Measurements from ENCODE around the gene FHL1. TPM values are rescaled to one million over a fixed set of nuclear protein-coding genes. Genes with fewer than 3 reads are reported as not detected.

Gene FHL1
- total and polyA plus RNA-seq, 12 donors = 367 to 3,919 (median 2,586) TPM

- Histone ChIP-seq H3K36me3 (no peaks in the 10 kb centered on the region), H3K4me1 (peaks cover 2 to 71% (median 25%) of the 10 kb centered on the region in 9 donors), H3K9me3 (no peaks in the 10 kb centered on the region), H3K27me3 (peaks cover 0 to 28% (median 0%) of the 10 kb centered on the region in 7 donors), H3K27ac (peak overlapping the region; percentile 39 to 92 (median 79)), H3K4me3 (peak overlapping the region in 9 of 10 donors; percentile 4 to 54 (median 46))
- DNase-seq (no peak), ATAC-seq (no peak)
- intact Hi-C loops (cut with DNase I) = loop anchor here in 1 of 10 donors (1.0 kb wide), 1 partner anchor 31 kb away; no protein-coding TSS in a partner anchor
- no peak for TF ChIP-seq CTCF (IDR thresholded peaks at IDR 0.05)
- 74 to 79% methylated on average over 6 of the region's 6 CpGs for WGBS, 2 donors
These were observed 51.4 kb downstream of the FHL1 start for GRCh38 chrX:136198678-136199243.

GRCh38 chrX:136199365-136199764 lies 52.0 kb downstream of the FHL1 start:
- intact Hi-C loops (cut with DNase I) = loop anchor here in 1 of 10 donors (1.0 kb wide), 1 partner anchor 32 kb away; no protein-coding TSS in a partner anchor
- Histone ChIP-seq H3K27me3 (peaks cover 0 to 28% (median 0%) of the 10 kb centered on the region in 7 donors), H3K36me3 (no peaks in the 10 kb centered on the region), H3K4me1 (peaks cover 6 to 71% (median 31%) of the 10 kb centered on the region in 9 donors), H3K4me3 (peak overlapping the region in 9 of 10 donors; percentile 4 to 54 (median 46)), H3K9me3 (no peaks in the 10 kb centered on the region), H3K27ac (peak overlapping the region; percentile 39 to 92 (median 79))
- DNase-seq (no peak), ATAC-seq (peak in 1 of 8 donors; percentile 16)
- 49 to 69% methylated on average over 4 of the region's 4 CpGs for WGBS, 2 donors
- no peak for TF ChIP-seq CTCF (IDR thresholded peaks at IDR 0.05)

DNA sequence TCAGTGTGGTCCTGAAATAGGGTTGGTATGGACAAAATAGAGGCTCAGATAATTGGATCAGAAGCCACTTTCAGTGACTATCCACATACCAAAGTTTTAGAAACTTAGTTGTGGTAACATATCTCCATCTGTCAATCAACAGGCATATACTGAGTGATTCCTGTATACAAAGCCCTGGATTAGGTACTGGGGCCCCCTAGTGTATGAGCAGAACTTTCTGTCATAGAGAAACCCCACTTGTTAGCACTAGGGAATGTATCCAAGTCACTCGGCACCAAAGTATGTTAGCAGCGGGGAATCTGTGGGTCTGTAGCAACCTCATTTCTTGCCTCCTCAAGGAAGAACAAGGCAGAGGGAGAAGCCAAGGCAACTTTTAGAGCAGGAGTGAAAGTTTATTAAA lies 53.1 kb downstream of the FHL1 start:
- peak overlapping the region in 8 of 10 donors; percentile 9 to 54 (median 46) for H3K4me3 ChIP-seq
- ATAC-seq = peak in 6 of 8 donors; percentile 39 to 66 (median 55)

DNA sequence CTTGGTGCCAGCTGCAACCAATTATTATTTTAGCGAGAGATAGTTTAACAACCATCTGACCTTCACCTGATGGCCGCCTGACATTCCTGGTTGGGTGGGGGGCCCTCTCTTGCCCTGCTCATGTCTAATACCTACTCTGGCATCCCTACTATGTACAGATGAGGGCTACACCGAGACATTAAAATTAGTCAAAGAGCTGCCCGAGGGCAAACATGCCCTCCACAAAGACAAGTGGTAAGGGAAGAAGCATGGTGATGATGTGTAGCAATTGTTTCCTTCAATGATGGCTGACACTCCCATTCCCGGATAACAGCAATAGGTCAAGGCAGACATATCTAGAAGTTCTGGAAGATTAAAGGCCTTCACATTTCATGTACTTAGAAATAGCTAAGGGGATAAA lies 54.3 kb downstream of the FHL1 start:
- ATAC-seq (no peak), DNase-seq (no peak)
- no peak for TF ChIP-seq CTCF (IDR thresholded peaks at IDR 0.05)
- intact Hi-C loops (cut with DNase I) = no loop called here
- peak overlapping the region in 5 of 10 donors; percentile 22 to 54 (median 51) for H3K4me3 ChIP-seq
- peak overlapping the region in 8 of 10 donors; percentile 48 to 92 (median 84) for H3K27ac ChIP-seq
- H3K27me3 ChIP-seq = peaks cover 0 to 24% (median 0%) of the 10 kb centered on the region in 7 donors
- H3K9me3 ChIP-seq = no peaks in the 10 kb centered on the region
- peaks cover 6 to 71% (median 43%) of the 10 kb centered on the region in 9 donors for H3K4me1 ChIP-seq
- peaks cover 0 to 8% (median 0%) of the 10 kb centered on the region in 9 donors for H3K36me3 ChIP-seq
- WGBS, 2 donors = 71% methylated on average over 5 of the region's 5 CpGs

More for the DNA sequence above, 53.1 kb downstream of the FHL1 start:
- 13 to 14% methylated on average over 2 of the region's 2 CpGs for WGBS, 2 donors
- Histone ChIP-seq H3K27me3 (peaks cover 0 to 25% (median 0%) of the 10 kb centered on the region in 7 donors), H3K9me3 (no peaks in the 10 kb centered on the region), H3K36me3 (no peaks in the 10 kb centered on the region), H3K27ac (peak overlapping the region; percentile 48 to 92 (median 79)), H3K4me1 (peaks cover 6 to 71% (median 42%) of the 10 kb centered on the region in 9 donors)
- intact Hi-C loops (cut with DNase I) = no loop called here
- DNase-seq = no peak
- TF ChIP-seq CTCF (IDR thresholded peaks at IDR 0.05) = peak in 8 of 9 donors; percentile 19 to 58 (median 44)

Data from heart right ventricle (tissue), 16 donors.